Neural cell (in vitro differentiated cells): Measurements from ENCODE around the gene DGKB. TPM values are rescaled to one million over a fixed set of nuclear protein-coding genes. Genes with fewer than 3 reads are reported as not detected.

Source experiments
- H2AFZ ChIP-seq: fragments of 200-600, 300-800 bp; sonication (generic), shearing (Covaris generic); 2 replicates; pipeline ENCODE4 v1.6.0; 2014; ENCODE audit warnings: low read depth, mild to moderate bottlenecking, antibody characterized with exemption, low read length, moderate library complexity
- H3F3A ChIP-seq: fragments of 200-600 bp; shearing (Covaris generic); 2 replicates; pipeline ENCODE4 v1.6.1; 2016; ENCODE audit warnings: mild to moderate bottlenecking, moderate library complexity, mixed read lengths, antibody characterized with exemption, low read length; ENCODE audit not compliant: insufficient read depth, poor library complexity, severe bottlenecking
- H3K27ac ChIP-seq: fragments of 200-600, 300-800 bp; sonication (generic), shearing (Covaris generic); 2 replicates; pipeline ENCODE4 v1.5.1; 2014; ENCODE audit warnings: mild to moderate bottlenecking, low read length, moderate library complexity
- H3K27me3 ChIP-seq: fragments of 300-800, 200-600 bp; sonication (generic), shearing (Covaris generic); 2 replicates; pipeline ENCODE4 v1.6.0; 2014; ENCODE audit warnings: mild to moderate bottlenecking, low read depth, low read length, moderate library complexity; ENCODE audit not compliant: insufficient read depth
- H3K36me3 ChIP-seq: fragments of 300-800, 200-600 bp; sonication (generic), shearing (Covaris generic); 2 replicates; pipeline ENCODE4 v1.5.1; 2014; ENCODE audit warnings: mild to moderate bottlenecking, antibody characterized with exemption, low read length, moderate library complexity; ENCODE audit not compliant: insufficient read depth
- H3K4me2 ChIP-seq: fragments of 300-800, 200-600 bp; sonication (generic), shearing (Covaris generic); 2 replicates; pipeline ENCODE4 v1.6.0; 2014; ENCODE audit warnings: mild to moderate bottlenecking, low read length
- H3K4me3 ChIP-seq: fragments of 300-800, 200-600 bp; sonication (generic), shearing (Covaris generic); 2 replicates; pipeline ENCODE4 v1.5.1; 2014; ENCODE audit warnings: mild to moderate bottlenecking, low read length, moderate library complexity
- H3K79me2 ChIP-seq: fragments of 200-600 bp; shearing (Covaris generic); replicated peaks from 2 replicates; pipeline ENCODE4 v1.6.0; 2014; ENCODE audit warnings: mild to moderate bottlenecking, low read length, moderate library complexity; ENCODE audit not compliant: insufficient read depth
- H3K9ac ChIP-seq: fragments of 300-800, 200-600 bp; sonication (generic), shearing (Covaris generic); 2 replicates; pipeline ENCODE4 v1.6.1; 2016; ENCODE audit warnings: mild to moderate bottlenecking, low read length, mixed read lengths
- H3K9me2 ChIP-seq: fragments of 200-600 bp; shearing (Covaris generic); 2 replicates; pipeline ENCODE4 v1.6.1; 2016; ENCODE audit warnings: mild to moderate bottlenecking, low read length, mixed read lengths; ENCODE audit not compliant: insufficient read depth
- H3K9me3 ChIP-seq: fragments of 200-600, 300-800 bp; sonication (generic), shearing (Covaris generic); 2 replicates; pipeline ENCODE4 v1.6.1; 2016; ENCODE audit warnings: mild to moderate bottlenecking, mixed run types, low read length, moderate library complexity, mixed read lengths
- H4K20me1 ChIP-seq: fragments of 200-600 bp; shearing (Covaris generic); 2 replicates; pipeline ENCODE4 v1.6.1; 2016; ENCODE audit warnings: mild to moderate bottlenecking, mixed run types; ENCODE audit not compliant: insufficient read depth
- CTCF ChIP-seq: fragments of 450-650 bp; IDR thresholded peaks from 2 replicates; pipeline ENCODE4 v1.5.1; 2014; ENCODE audit warnings: antibody characterized with exemption, mild to moderate bottlenecking, moderate library complexity; ENCODE audit not compliant: poor library complexity, severe bottlenecking
- EP300 ChIP-seq: fragments of 450-650 bp; conservative IDR thresholded peaks from 2 replicates; pipeline ENCODE4 v1.6.1; 2014; ENCODE audit warnings: antibody characterized with exemption, mild to moderate bottlenecking, moderate library complexity; ENCODE audit not compliant: poor library complexity, severe bottlenecking
- EZH2 ChIP-seq: fragments of 200-600, 300-800 bp; shearing (Covaris generic), sonication (generic); IDR thresholded peaks from 2 replicates; pipeline ENCODE4 v1.6.1; 2014; ENCODE audit warnings: antibody characterized with exemption, low read length, borderline replicate concordance, mild to moderate bottlenecking; ENCODE audit not compliant: insufficient read depth, poor library complexity, severe bottlenecking
- MXI1 ChIP-seq: fragments of 450-650 bp; conservative IDR thresholded peaks from 2 replicates; pipeline ENCODE4 v1.6.1; 2014; ENCODE audit warnings: antibody characterized with exemption, mild to moderate bottlenecking; ENCODE audit not compliant: poor library complexity, severe bottlenecking
- POLR2AphosphoS5 ChIP-seq: IDR thresholded peaks from 2 replicates; pipeline ENCODE4 v1.6.1; 2012
- RAD21 ChIP-seq: fragments of 450-650 bp; conservative IDR thresholded peaks from 2 replicates; pipeline ENCODE4 v1.6.1; 2014; ENCODE audit warnings: antibody characterized with exemption, mild to moderate bottlenecking, moderate library complexity
- SMC3 ChIP-seq: fragments of 450-650 bp; conservative IDR thresholded peaks from 2 replicates; pipeline ENCODE4 v1.6.1; 2014; ENCODE audit warnings: antibody characterized with exemption, mild to moderate bottlenecking, moderate library complexity; ENCODE audit not compliant: poor library complexity
- TAF1 ChIP-seq: IDR thresholded peaks from 2 replicates; pipeline ENCODE4 v1.6.1; 2012; ENCODE audit warnings: low read depth
- polyA plus RNA-seq: library from polyadenylated mRNA; depleted of rRNA; stranded (reverse); fragments of >200 nt; gene quantifications from 2 replicates; pipeline ENCODE4 v1.2.3, GENCODE V29; 2014
- TF ChIP-seq, protein P1 (sequence below): IDR thresholded peaks from 2 replicates; pipeline ENCODE4 v1.6.1; 2012; ENCODE audit warnings: borderline replicate concordance

The DGKB gene
- polyA plus RNA-seq, 1 donor from 2014 or later, result 0.20 TPM

- H3K4me3 ChIP-seq, result no peak overlapping the region
- no peak overlapping the region for H3K9ac ChIP-seq
- no peak for TF ChIP-seq EZH2
- no peak for TF ChIP-seq SMC3
- TF ChIP-seq CTCF, result no peak
- TF ChIP-seq MXI1, result no peak
- no peaks in the 10 kb centered on the region for H3K27me3 ChIP-seq
- H3K27ac ChIP-seq, result no peak overlapping the region
- H4K20me1 ChIP-seq, result no peaks in the 10 kb centered on the region
- no peaks in the 10 kb centered on the region for H3K9me3 ChIP-seq
- H3K9me2 ChIP-seq, result no peaks in the 10 kb centered on the region
- no peak overlapping the region for H3K4me2 ChIP-seq
- H3K36me3 ChIP-seq, result no peaks in the 10 kb centered on the region
- no peak overlapping the region for H2AFZ ChIP-seq
- no peaks in the 10 kb centered on the region for H3F3A ChIP-seq
- no peaks in the 10 kb centered on the region for H3K79me2 ChIP-seq
Observed at GRCh38 chr7:14196555-14196954, 706.0 kb downstream of the DGKB start.

DNA sequence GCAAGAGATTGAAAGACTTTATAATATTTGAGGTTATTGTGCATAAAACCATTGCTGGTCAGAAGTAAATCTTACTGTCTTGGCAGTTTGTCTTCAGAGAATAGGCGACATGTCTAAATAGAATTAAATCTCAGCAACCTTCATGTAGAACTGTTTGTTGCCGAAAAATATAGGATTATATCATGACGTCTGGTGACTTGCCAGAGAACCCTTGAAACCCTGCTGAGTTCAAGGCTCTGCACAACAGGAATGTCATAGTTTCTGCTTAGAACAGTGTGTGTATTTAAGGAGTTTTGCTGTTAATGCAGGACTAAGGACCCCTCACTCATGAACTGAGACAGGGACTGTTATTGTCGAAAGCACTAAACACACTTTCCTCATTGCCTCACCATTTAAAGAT, 706.7 kb downstream of the DGKB start:
- Histone ChIP-seq H3K4me2 (no peak overlapping the region), H2AFZ (no peak overlapping the region), H3K36me3 (no peaks in the 10 kb centered on the region), H3F3A (no peaks in the 10 kb centered on the region), H3K9me2 (no peaks in the 10 kb centered on the region), H3K9me3 (no peaks in the 10 kb centered on the region), H3K27ac (no peak overlapping the region), H3K79me2 (no peaks in the 10 kb centered on the region), H4K20me1 (no peaks in the 10 kb centered on the region), H3K9ac (no peak overlapping the region), H3K4me3 (no peak overlapping the region), H3K27me3 (no peaks in the 10 kb centered on the region)
- TF ChIP-seq TAF1 (no peak), RAD21 (no peak), EZH2 (no peak), CTCF (no peak), SMC3 (no peak), MXI1 (no peak), POLR2AphosphoS5 (no peak), EP300 (no peak)
- TF ChIP-seq, protein P1, sequence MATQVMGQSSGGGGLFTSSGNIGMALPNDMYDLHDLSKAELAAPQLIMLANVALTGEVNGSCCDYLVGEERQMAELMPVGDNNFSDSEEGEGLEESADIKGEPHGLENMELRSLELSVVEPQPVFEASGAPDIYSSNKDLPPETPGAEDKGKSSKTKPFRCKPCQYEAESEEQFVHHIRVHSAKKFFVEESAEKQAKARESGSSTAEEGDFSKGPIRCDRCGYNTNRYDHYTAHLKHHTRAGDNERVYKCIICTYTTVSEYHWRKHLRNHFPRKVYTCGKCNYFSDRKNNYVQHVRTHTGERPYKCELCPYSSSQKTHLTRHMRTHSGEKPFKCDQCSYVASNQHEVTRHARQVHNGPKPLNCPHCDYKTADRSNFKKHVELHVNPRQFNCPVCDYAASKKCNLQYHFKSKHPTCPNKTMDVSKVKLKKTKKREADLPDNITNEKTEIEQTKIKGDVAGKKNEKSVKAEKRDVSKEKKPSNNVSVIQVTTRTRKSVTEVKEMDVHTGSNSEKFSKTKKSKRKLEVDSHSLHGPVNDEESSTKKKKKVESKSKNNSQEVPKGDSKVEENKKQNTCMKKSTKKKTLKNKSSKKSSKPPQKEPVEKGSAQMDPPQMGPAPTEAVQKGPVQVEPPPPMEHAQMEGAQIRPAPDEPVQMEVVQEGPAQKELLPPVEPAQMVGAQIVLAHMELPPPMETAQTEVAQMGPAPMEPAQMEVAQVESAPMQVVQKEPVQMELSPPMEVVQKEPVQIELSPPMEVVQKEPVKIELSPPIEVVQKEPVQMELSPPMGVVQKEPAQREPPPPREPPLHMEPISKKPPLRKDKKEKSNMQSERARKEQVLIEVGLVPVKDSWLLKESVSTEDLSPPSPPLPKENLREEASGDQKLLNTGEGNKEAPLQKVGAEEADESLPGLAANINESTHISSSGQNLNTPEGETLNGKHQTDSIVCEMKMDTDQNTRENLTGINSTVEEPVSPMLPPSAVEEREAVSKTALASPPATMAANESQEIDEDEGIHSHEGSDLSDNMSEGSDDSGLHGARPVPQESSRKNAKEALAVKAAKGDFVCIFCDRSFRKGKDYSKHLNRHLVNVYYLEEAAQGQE, result no peak
